ENCODE results near the gene LETM1. TPM values are rescaled to one million over a fixed set of nuclear protein-coding genes. Genes with fewer than 3 reads are reported as not detected.

Gene LETM1
- total RNA-seq, 1 experiment from 2014 or later, result 63.9 TPM

- ChIA-PET POLR2A (no interaction called here), CTCF (interaction anchor here (1.0 to 1.2 kb wide), 3 partner anchors 12 to 87 kb away, joined by 4 to 8 read pairs (median 5); no protein-coding TSS in a partner anchor)
- Histone ChIP-seq H3K4me1 (peaks cover 4% of the 10 kb centered on the region; the same call in 1 of the 2 replicates), H3K36me3 (ENCODE audit: control insufficient read depth, insufficient read depth, low read length) (peaks cover 1% of the 10 kb centered on the region), H3K27me3 (replicated peaks; ENCODE audit: control insufficient read depth, insufficient read depth, low read length) (no peaks in the 10 kb centered on the region), H3K4me3 (ENCODE audit: low read depth, low read length) (no peak overlapping the region), H3K9me3 (no peaks in the 10 kb centered on the region)
- TSS peak; percentile 43 for BruUV-seq (replicated peaks)
- Mint-ChIP-seq H3K27me3 (ENCODE audit: insufficient read depth, unreplicated experiment) (no peaks in the 10 kb centered on the region), H3K36me3 (ENCODE audit: insufficient read depth, unreplicated experiment) (peaks cover 50% of the 10 kb centered on the region), H3K4me3 (ENCODE audit: unreplicated experiment) (no peak overlapping the region), H3K27ac (ENCODE audit: unreplicated experiment) (no peak overlapping the region), H3K9me3 (ENCODE audit: unreplicated experiment) (no peaks in the 10 kb centered on the region), H3K4me1 (ENCODE audit: low read depth, unreplicated experiment) (no peaks in the 10 kb centered on the region)
- no peak for TF ChIP-seq CTCF (IDR thresholded peaks at IDR 0.05; ENCODE audit: insufficient read depth in 1 of 2, low read depth in 1 of 2, low read length in 1 of 2, severe bottlenecking in 1 of 2, unreplicated experiment in 1 of 2)
- intact Hi-C loops (cut with micrococcal nuclease; ENCODE audit: unreplicated experiment), result no loop called here
- DNase-seq, result no peak
These were observed 43.2 kb downstream of the LETM1 start for GRCh38 chr4:1812720-1813119.

- no peaks in the 10 kb centered on the region for H3K4me1 Mint-ChIP-seq (ENCODE audit: low read depth, unreplicated experiment)
- Histone ChIP-seq H3K4me1 (peaks cover 4% of the 10 kb centered on the region; the same call in 1 of the 2 replicates), H3K9me3 (no peaks in the 10 kb centered on the region), H3K36me3 (ENCODE audit: control insufficient read depth, insufficient read depth, low read length) (peaks cover 1% of the 10 kb centered on the region), H3K4me3 (ENCODE audit: low read depth, low read length) (no peak overlapping the region), H3K27me3 (replicated peaks; ENCODE audit: control insufficient read depth, insufficient read depth, low read length) (no peaks in the 10 kb centered on the region)
- H3K9me3 Mint-ChIP-seq (ENCODE audit: unreplicated experiment), result no peaks in the 10 kb centered on the region
- H3K27me3 Mint-ChIP-seq (ENCODE audit: insufficient read depth, unreplicated experiment), result no peaks in the 10 kb centered on the region
- H3K36me3 Mint-ChIP-seq (ENCODE audit: insufficient read depth, unreplicated experiment), result peaks cover 48% of the 10 kb centered on the region
- DNase-seq, result no peak
- BruUV-seq (replicated peaks), result no TSS peak
- intact Hi-C loops (cut with micrococcal nuclease; ENCODE audit: unreplicated experiment), result loop anchor here (1.0 kb wide), 3 partner anchors 15 to 62 kb away; no protein-coding TSS in a partner anchor
- ChIA-PET CTCF (interaction anchor here (0.7 to 3.1 kb wide), 5 partner anchors 26 to 81 kb away, joined by 3 to 23 read pairs (median 4); no protein-coding TSS in a partner anchor), POLR2A (no interaction called here)
- H3K4me3 Mint-ChIP-seq (ENCODE audit: unreplicated experiment), result no peak overlapping the region
- no peak overlapping the region for H3K27ac Mint-ChIP-seq (ENCODE audit: unreplicated experiment)
- no peak for TF ChIP-seq CTCF (IDR thresholded peaks at IDR 0.05; ENCODE audit: insufficient read depth in 1 of 2, low read depth in 1 of 2, low read length in 1 of 2, severe bottlenecking in 1 of 2, unreplicated experiment in 1 of 2)
These were observed 45.2 kb downstream of the LETM1 start for GRCh38 chr4:1810765-1811164.

- no peaks in the 10 kb centered on the region for H3K27me3 ChIP-seq (replicated peaks; ENCODE audit: control insufficient read depth, insufficient read depth, low read length)
- no peak overlapping the region for H3K4me3 ChIP-seq (ENCODE audit: low read depth, low read length)
- Mint-ChIP-seq H3K9me3 (ENCODE audit: unreplicated experiment) (no peaks in the 10 kb centered on the region), H3K4me3 (ENCODE audit: unreplicated experiment) (no peak overlapping the region), H3K4me1 (ENCODE audit: low read depth, unreplicated experiment) (no peaks in the 10 kb centered on the region), H3K27ac (ENCODE audit: unreplicated experiment) (peak overlapping the region; percentile 12), H3K27me3 (ENCODE audit: insufficient read depth, unreplicated experiment) (no peaks in the 10 kb centered on the region), H3K36me3 (ENCODE audit: insufficient read depth, unreplicated experiment) (peaks cover 48% of the 10 kb centered on the region)
- no TSS peak for BruUV-seq (replicated peaks)
- intact Hi-C loops (cut with micrococcal nuclease; ENCODE audit: unreplicated experiment), result loop anchor here (1.0 kb wide), 3 partner anchors 15 to 62 kb away; no protein-coding TSS in a partner anchor
- H3K9me3 ChIP-seq, result no peaks in the 10 kb centered on the region
- peak; percentile 94 to 95 for TF ChIP-seq CTCF (IDR thresholded peaks at IDR 0.05; ENCODE audit: insufficient read depth in 1 of 2, low read depth in 1 of 2, low read length in 1 of 2, severe bottlenecking in 1 of 2, unreplicated experiment in 1 of 2)
- no peaks in the 10 kb centered on the region; the same call in 1 of the 2 replicates for H3K36me3 ChIP-seq (ENCODE audit: control insufficient read depth, insufficient read depth, low read length)
- peak; percentile 84 to 92 for DNase-seq
- ChIA-PET CTCF (interaction anchor here (0.7 to 3.1 kb wide), 8 partner anchors 15 to 80 kb away, joined by 3 to 23 read pairs (median 4); no protein-coding TSS in a partner anchor), POLR2A (interaction anchor here (0.6 to 0.8 kb wide), 2 partner anchors 15 to 89 kb away, joined by 3 to 11 read pairs; partner anchors contain the start of genes TACC3 and TMEM129)
- peaks cover 4% of the 10 kb centered on the region; the same call in 1 of the 2 replicates for H3K4me1 ChIP-seq
These were observed 46.0 kb downstream of the LETM1 start for GRCh38 chr4:1809754-1810502.
